ENCODE measurements around the gene UBE2E1.

UBE2E1 gene

DNA sequence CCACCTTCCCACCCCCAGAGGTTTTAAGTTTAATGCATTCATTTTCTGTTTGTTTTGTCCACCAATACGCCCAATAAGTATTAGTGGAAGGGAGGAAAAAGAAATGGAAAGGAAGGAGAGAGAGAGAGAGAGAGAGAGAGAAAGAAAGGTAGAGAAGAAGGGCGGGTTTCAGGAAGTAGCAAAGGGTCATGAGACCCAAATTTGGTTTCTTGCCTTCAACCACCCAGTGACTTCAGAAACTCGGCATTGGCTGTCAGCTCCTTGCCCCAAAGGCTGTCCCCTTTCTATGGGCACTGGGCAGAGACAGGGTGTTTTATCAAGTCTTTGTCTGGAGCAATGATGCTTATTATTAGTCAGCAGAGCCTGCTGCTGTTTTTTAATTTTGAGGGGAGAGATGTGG lies 125.8 kb downstream of the UBE2E1 start:
- no peak for DNase-seq (ENCODE audit: extremely low read depth, low read depth)
- TF ChIP-seq CTCF (IDR thresholded peaks at IDR 0.05; ENCODE audit: low read depth, low read length) = no peak

- no peak for TF ChIP-seq CTCF (IDR thresholded peaks at IDR 0.05; ENCODE audit: low read depth, low read length)
- no peak for DNase-seq (ENCODE audit: extremely low read depth, low read depth)
Observed at GRCh38 chr3:23932571-23932970, 126.8 kb downstream of the UBE2E1 start.

DNA sequence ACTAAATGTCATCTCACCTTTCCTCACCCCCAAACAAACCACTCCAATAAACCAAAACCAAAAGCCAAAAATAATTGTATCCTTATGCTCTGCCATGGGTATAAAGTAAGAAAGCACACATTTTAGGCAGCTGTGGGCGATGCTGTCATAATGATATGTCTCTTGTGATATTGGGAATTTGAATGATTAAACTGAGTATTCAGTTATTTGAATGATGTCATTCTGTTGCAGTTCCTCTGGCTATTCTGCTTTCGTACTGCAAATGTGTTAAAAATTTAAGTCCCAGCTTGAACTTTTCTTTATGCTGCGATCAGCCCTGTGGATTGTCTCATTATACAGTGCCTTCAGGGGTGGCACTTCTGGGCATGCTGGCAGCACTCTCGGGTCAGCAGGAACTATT lies 128.5 kb downstream of the UBE2E1 start:
- DNase-seq (ENCODE audit: extremely low read depth, low read depth) = no peak
- TF ChIP-seq CTCF (IDR thresholded peaks at IDR 0.05; ENCODE audit: low read depth, low read length) = no peak

- TF ChIP-seq CTCF (IDR thresholded peaks at IDR 0.05; ENCODE audit: low read depth, low read length) = no peak
- no peak for DNase-seq (ENCODE audit: extremely low read depth, low read depth)
Observed at GRCh38 chr3:23937296-23937695, 131.5 kb downstream of the UBE2E1 start.

DNA sequence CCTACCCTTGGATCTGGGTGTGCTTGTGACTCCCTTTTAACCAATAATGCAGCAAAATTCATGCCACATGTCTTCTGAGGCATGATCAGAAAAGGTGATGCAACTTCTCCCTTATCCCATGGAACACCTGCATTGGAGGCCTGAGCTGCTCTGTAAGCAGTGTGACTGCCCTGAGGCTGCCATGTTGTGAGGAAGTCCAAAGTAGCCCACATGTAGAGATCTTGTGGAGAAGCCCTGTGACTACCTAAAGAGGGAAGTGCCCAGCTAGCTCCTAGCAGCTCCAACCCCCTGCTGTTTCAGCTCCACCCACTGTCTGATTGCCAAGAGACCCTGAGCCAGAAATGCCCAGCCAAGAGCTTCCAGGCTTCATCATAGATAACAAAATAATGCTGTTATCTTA lies 132.9 kb downstream of the UBE2E1 start:
- no peak for TF ChIP-seq CTCF (IDR thresholded peaks at IDR 0.05; ENCODE audit: low read depth, low read length)
- no peak for DNase-seq (ENCODE audit: extremely low read depth, low read depth)

- DNase-seq (ENCODE audit: extremely low read depth, low read depth) = no peak
- TF ChIP-seq CTCF (IDR thresholded peaks at IDR 0.05; ENCODE audit: low read depth, low read length) = no peak
Observed at GRCh38 chr3:23940775-23941174, 135.0 kb downstream of the UBE2E1 start.

Measured in AG09319 (cell line).